Upper lobe of right lung (tissue), 1 donor: ENCODE data around the gene GPR183. TPM values are rescaled to one million over a fixed set of nuclear protein-coding genes. Genes with fewer than 3 reads are reported as not detected.

Experiments used
- ATAC-seq: fragments of 200-7000 bp; cut with Tn5 transposase; one replicate; pipeline ENCODE4 v1.9.1; 2020; ENCODE audit warnings: mild to moderate bottlenecking, moderate library complexity
- DNase-seq: peaks from one replicate; pipeline ENCODE4 v3.0.0-alpha.2; 2020
- H3K27ac ChIP-seq: fragments of 200-600 bp; one replicate; pipeline ENCODE4 v1.8.0; 2022
- H3K27me3 ChIP-seq: fragments of 200-600 bp; one replicate; pipeline ENCODE4 v1.8.0; 2022; ENCODE audit warnings: mild to moderate bottlenecking
- H3K36me3 ChIP-seq: fragments of 200-600 bp; one replicate; pipeline ENCODE4 v1.8.0; 2022
- H3K4me1 ChIP-seq: fragments of 200-600 bp; one replicate; pipeline ENCODE4 v1.8.0; 2022
- H3K4me3 ChIP-seq: fragments of 200-600 bp; one replicate; pipeline ENCODE4 v1.8.0; 2022; ENCODE audit warnings: mild to moderate bottlenecking
- H3K9me3 ChIP-seq: fragments of 200-600 bp; one replicate; pipeline ENCODE4 v1.8.0; 2022
- CTCF ChIP-seq: fragments of 200-600 bp; IDR thresholded peaks from one replicate; pipeline ENCODE4 v1.8.0; 2022; ENCODE audit warnings: antibody characterized with exemption
- intact Hi-C: fragments of 100-400 bp; cut with DNase I; formaldehyde crosslinking; loops from one replicate; pipeline ENCODE4 v1.11.0; 2022
- total RNA-seq: library from RNA; stranded (reverse); fragmentation: NEBNext Ultra II Directional; extraction: Animal tissue kit (Norgen Biotek cat#: 25700); gene quantifications from one replicate; pipeline ENCODE4 v1.2.1, GENCODE V29; 2021
- donor health status: DM: no; HTN: yes; CAD: no; lungs with severe emphysema.

GPR183 gene
- total RNA-seq, 1 donor from 2014 or later, result 13.6 TPM

GRCh38 chr13:99297331-99297730, 9.9 kb downstream of the GPR183 start:
- no peak overlapping the region for H3K27ac ChIP-seq
- no peaks in the 10 kb centered on the region for H3K27me3 ChIP-seq
- DNase-seq (no peak), ATAC-seq (no peak)
- peaks cover 13% of the 10 kb centered on the region for H3K36me3 ChIP-seq
- intact Hi-C loops, result no loop called here
- no peak overlapping the region for H3K4me3 ChIP-seq
- no peaks in the 10 kb centered on the region for H3K4me1 ChIP-seq
- no peaks in the 10 kb centered on the region for H3K9me3 ChIP-seq
- TF ChIP-seq CTCF, result no peak

GRCh38 chr13:99296398-99296797, 10.8 kb downstream of the GPR183 start:
- H3K4me3 ChIP-seq, result no peak overlapping the region
- no peak for TF ChIP-seq CTCF
- H3K36me3 ChIP-seq, result peaks cover 13% of the 10 kb centered on the region
- ATAC-seq (no peak), DNase-seq (no peak)
- no peaks in the 10 kb centered on the region for H3K4me1 ChIP-seq
- intact Hi-C loops, result no loop called here
- no peak overlapping the region for H3K27ac ChIP-seq
- no peaks in the 10 kb centered on the region for H3K27me3 ChIP-seq
- no peaks in the 10 kb centered on the region for H3K9me3 ChIP-seq

GRCh38 chr13:99295488-99296252, 11.5 kb downstream of the GPR183 start:
- DNase-seq, result no peak
- H3K9me3 ChIP-seq, result no peaks in the 10 kb centered on the region
- peaks cover 13% of the 10 kb centered on the region for H3K36me3 ChIP-seq
- H3K27me3 ChIP-seq, result no peaks in the 10 kb centered on the region
- intact Hi-C loops, result no loop called here
- H3K27ac ChIP-seq, result no peak overlapping the region
- ATAC-seq, result no peak
- no peak for TF ChIP-seq CTCF
- no peak overlapping the region for H3K4me3 ChIP-seq
- H3K4me1 ChIP-seq, result no peaks in the 10 kb centered on the region

- H3K36me3 ChIP-seq, result peaks cover 13% of the 10 kb centered on the region
- no peaks in the 10 kb centered on the region for H3K27me3 ChIP-seq
- H3K4me3 ChIP-seq, result no peak overlapping the region
- DNase-seq (no peak), ATAC-seq (no peak)
- no peaks in the 10 kb centered on the region for H3K9me3 ChIP-seq
- no peak for TF ChIP-seq CTCF
- intact Hi-C loops, result no loop called here
- H3K27ac ChIP-seq, result no peak overlapping the region
- H3K4me1 ChIP-seq, result no peaks in the 10 kb centered on the region
Measured at GRCh38 chr13:99294958-99295357, 12.2 kb downstream of the GPR183 start.

- ATAC-seq, result no peak
- H3K27ac ChIP-seq, result no peak overlapping the region
- H3K27me3 ChIP-seq, result no peaks in the 10 kb centered on the region
- no peak for TF ChIP-seq CTCF
- H3K4me1 ChIP-seq, result no peaks in the 10 kb centered on the region
- peaks cover 13% of the 10 kb centered on the region for H3K36me3 ChIP-seq
- intact Hi-C loops, result no loop called here
- DNase-seq, result no peak
- no peaks in the 10 kb centered on the region for H3K9me3 ChIP-seq
- no peak overlapping the region for H3K4me3 ChIP-seq
Measured at GRCh38 chr13:99294198-99294597, 13.0 kb downstream of the GPR183 start.
